Type B pancreatic cell (in vitro differentiated cells): Measurements from ENCODE around the gene TOP3A. TPM values are rescaled to one million over a fixed set of nuclear protein-coding genes. Genes with fewer than 3 reads are reported as not detected.
A peak's percentile ranks its signal among the peaks of the same experiment; 100 is the strongest.

Source experiments
- DNase-seq: peaks from one replicate; pipeline ENCODE4 v3.0.0; 2021; ENCODE audit warnings: mixed read lengths; ENCODE audit not compliant: unreplicated experiment; ENCODE audit errors: extremely low spot score
- H3K27ac Mint-ChIP-seq: 2 replicates; pipeline ENCODE4 v1.8.0; 2021; ENCODE audit warnings: mild to moderate bottlenecking, mixed read lengths
- H3K27me3 Mint-ChIP-seq: 2 replicates; pipeline ENCODE4 v1.8.0; 2021; ENCODE audit warnings: mixed read lengths
- H3K36me3 Mint-ChIP-seq: 2 replicates; pipeline ENCODE4 v1.8.0; 2021; ENCODE audit warnings: mixed read lengths
- H3K4me1 Mint-ChIP-seq: one replicate; pipeline ENCODE4 v1.8.0; 2021; ENCODE audit warnings: mixed read lengths; ENCODE audit not compliant: unreplicated experiment
- H3K4me3 Mint-ChIP-seq: 2 replicates; pipeline ENCODE4 v1.8.0; 2021; ENCODE audit warnings: mild to moderate bottlenecking, mixed read lengths
- H3K9me3 Mint-ChIP-seq: 2 replicates; pipeline ENCODE4 v1.8.0; 2021; ENCODE audit warnings: mixed read lengths
- CTCF ChIP-seq: fragments of 200-600 bp; sonication (generic); conservative IDR thresholded peaks from 2 replicates; pipeline ENCODE4 v1.5.0; 2021; ENCODE audit warnings: antibody characterized with exemption, mild to moderate bottlenecking
- total RNA-seq: library from RNA; stranded (reverse); gene quantifications from 2 replicates; pipeline ENCODE4 v1.2.1, GENCODE V29; 2021; ENCODE audit warnings: low replicate concordance

TOP3A gene
- total RNA-seq, 1 donor from 2014 or later: 70.2 TPM

- Mint-ChIP-seq H3K36me3 (peaks cover 3% of the 10 kb centered on the region), H3K4me1 (peaks cover 10% of the 10 kb centered on the region), H3K9me3 (no peaks in the 10 kb centered on the region), H3K4me3 (no peak overlapping the region), H3K27ac (no peak overlapping the region), H3K27me3 (no peaks in the 10 kb centered on the region)
- DNase-seq: no peak
- no peak for TF ChIP-seq CTCF
Measured at GRCh38 chr17:18270046-18270931, 44.5 kb downstream of the TOP3A start.

DNA sequence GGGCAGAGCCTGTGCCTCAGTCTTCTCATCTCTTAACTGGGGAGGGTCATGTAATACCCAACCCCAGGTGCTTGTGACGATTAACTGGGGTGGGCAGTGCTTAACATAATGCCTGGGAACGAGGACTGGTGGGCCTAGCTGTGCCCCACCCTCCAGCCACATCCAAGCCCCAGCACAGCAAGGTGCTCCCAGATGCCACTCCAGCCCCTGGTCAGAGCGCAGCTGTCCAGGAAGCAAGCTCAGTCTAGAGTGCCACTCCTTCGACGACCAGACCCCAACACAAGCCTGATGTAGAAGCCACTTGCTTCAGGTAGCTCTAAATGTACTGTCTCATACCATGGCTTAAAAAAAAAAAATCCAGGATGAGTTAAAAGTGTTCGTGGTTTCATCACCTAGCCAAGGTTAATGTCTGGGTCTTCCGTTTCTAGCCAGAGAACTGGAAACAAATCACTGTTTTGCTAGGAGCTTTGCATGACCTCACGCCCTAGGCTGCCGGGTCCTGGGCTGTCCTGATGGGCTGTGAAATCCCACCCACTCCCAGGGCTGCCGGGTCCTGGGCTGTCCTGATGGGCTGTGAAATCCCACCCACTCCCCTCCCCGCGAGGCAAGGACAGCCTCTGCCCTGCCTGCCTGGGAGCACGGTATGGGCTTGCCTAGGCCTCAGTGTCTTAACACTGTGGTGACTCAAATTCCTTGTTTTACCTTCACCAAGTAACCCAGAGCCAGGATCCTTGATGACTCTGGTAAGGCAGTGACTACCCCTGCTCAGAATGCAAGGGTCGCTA is 46.7 kb downstream of the TOP3A start:
- H3K4me3 Mint-ChIP-seq: no peak overlapping the region
- no peaks in the 10 kb centered on the region for H3K27me3 Mint-ChIP-seq
- peak overlapping the region; percentile 64 for H3K27ac Mint-ChIP-seq
- no peaks in the 10 kb centered on the region for H3K9me3 Mint-ChIP-seq
- peaks cover 3% of the 10 kb centered on the region for H3K36me3 Mint-ChIP-seq
- no peak for DNase-seq
- no peak for TF ChIP-seq CTCF
- peaks cover 10% of the 10 kb centered on the region for H3K4me1 Mint-ChIP-seq

- Mint-ChIP-seq H3K4me1 (peaks cover 10% of the 10 kb centered on the region), H3K27me3 (no peaks in the 10 kb centered on the region), H3K9me3 (no peaks in the 10 kb centered on the region), H3K36me3 (no peaks in the 10 kb centered on the region), H3K4me3 (no peak overlapping the region), H3K27ac (peak overlapping the region; percentile 26)
- DNase-seq: no peak
- TF ChIP-seq CTCF: no peak
Measured at GRCh38 chr17:18267366-18267765, 47.4 kb downstream of the TOP3A start.

GRCh38 chr17:18263885-18264682 is 50.7 kb downstream of the TOP3A start:
- no peak for DNase-seq
- no peak overlapping the region for H3K27ac Mint-ChIP-seq
- H3K27me3 Mint-ChIP-seq: no peaks in the 10 kb centered on the region
- TF ChIP-seq CTCF: no peak
- peaks cover 16% of the 10 kb centered on the region for H3K4me1 Mint-ChIP-seq
- H3K36me3 Mint-ChIP-seq: no peaks in the 10 kb centered on the region
- no peaks in the 10 kb centered on the region for H3K9me3 Mint-ChIP-seq
- H3K4me3 Mint-ChIP-seq: no peak overlapping the region

DNA sequence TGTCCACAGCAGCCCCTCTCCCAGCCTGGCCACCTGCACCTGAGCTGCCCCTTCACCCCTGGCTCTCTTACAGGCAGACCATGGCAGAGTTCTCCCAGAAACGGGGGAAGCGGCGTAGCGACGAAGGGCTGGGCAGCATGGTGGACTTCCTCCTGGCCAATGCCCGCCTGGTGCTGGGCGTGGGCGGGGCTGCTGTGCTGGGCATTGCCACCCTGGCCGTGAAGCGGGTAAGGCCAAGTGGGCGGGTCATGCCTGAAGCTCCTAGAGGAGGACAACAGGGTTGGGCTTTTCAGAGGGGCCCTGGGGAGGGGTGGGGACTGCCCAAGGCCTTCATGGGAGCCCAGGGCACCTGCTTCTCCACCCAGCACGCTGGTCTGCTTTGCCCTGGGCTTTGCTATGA is 52.2 kb downstream of the TOP3A start:
- TF ChIP-seq CTCF: no peak
- Mint-ChIP-seq H3K4me1 (peaks cover 10% of the 10 kb centered on the region), H3K4me3 (peak overlapping the region; percentile 88), H3K36me3 (no peaks in the 10 kb centered on the region), H3K9me3 (no peaks in the 10 kb centered on the region), H3K27ac (no peak overlapping the region), H3K27me3 (no peaks in the 10 kb centered on the region)
- DNase-seq: no peak
